ENCODE data around the gene ZSWIM7.

DNA sequence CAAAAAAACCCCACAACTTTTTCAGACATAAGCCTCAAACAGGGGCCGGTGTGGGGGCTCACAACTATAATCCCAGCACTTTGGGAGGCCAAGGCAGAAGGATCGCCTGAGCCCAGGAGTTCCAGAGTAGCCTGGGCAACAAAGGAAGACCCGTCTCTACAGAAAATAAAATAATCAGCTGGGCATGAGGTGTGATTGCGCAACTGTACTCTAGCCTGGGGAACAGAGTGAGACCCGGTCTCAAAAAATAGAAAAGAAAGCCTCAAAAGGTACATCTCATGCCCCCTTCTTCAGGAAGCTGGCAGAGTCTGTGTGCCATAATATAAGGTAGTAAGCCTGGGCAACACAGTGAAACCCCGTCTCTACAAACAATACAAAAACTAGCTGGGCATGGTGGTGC is 3.2 kb downstream of the ZSWIM7 start:
- TF ChIP-seq, protein P1, sequence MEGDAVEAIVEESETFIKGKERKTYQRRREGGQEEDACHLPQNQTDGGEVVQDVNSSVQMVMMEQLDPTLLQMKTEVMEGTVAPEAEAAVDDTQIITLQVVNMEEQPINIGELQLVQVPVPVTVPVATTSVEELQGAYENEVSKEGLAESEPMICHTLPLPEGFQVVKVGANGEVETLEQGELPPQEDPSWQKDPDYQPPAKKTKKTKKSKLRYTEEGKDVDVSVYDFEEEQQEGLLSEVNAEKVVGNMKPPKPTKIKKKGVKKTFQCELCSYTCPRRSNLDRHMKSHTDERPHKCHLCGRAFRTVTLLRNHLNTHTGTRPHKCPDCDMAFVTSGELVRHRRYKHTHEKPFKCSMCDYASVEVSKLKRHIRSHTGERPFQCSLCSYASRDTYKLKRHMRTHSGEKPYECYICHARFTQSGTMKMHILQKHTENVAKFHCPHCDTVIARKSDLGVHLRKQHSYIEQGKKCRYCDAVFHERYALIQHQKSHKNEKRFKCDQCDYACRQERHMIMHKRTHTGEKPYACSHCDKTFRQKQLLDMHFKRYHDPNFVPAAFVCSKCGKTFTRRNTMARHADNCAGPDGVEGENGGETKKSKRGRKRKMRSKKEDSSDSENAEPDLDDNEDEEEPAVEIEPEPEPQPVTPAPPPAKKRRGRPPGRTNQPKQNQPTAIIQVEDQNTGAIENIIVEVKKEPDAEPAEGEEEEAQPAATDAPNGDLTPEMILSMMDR (IDR thresholded peaks at IDR 0.05) = no peak
- TF ChIP-seq EZH2 (IDR thresholded peaks at IDR 0.05) = no peak
